GM12878 (cell line): ENCODE results near the gene IGFBP6. TPM values are rescaled to one million over a fixed set of nuclear protein-coding genes. Genes with fewer than 3 reads are reported as not detected.

Source experiments
- ATAC-seq: fragments of 200-7000 bp; cut with Tn5 transposase; 3 replicates; pipeline ENCODE4 v1.9.1; 2020; ENCODE audit warnings: mild to moderate bottlenecking, moderate library complexity
- BruUV-seq: library from RNA; stranded (reverse); fragments of 400-500 nt; replicated peaks from 2 replicates; lab custom pipeline; 2021; lab: Mats Ljungman, UMichigan
- CTCF ChIA-PET: fragments of 300-600 bp; sonication (Branson Sonifier 250); formaldehyde crosslinking; extraction: SDS; loops from one replicate; lab custom pipeline; 2021; ENCODE audit warnings: inconsistent platforms; lab: Yijun Ruan, JAX
- POLR2A ChIA-PET: fragments of 350-600 bp; formaldehyde crosslinking; extraction: SDS; loops from one replicate; lab custom pipeline; 2021; ENCODE audit warnings: inconsistent platforms; lab: Charles Lee
- RAD21 ChIA-PET: fragments of 300-600 bp; sonication (Branson Sonifier 250); formaldehyde crosslinking; loops from one replicate; lab custom pipeline; 2023; ENCODE audit warnings: antibody characterized with exemption; ENCODE audit not compliant: unreplicated experiment; lab: Charles Lee
- SMC1A ChIA-PET: fragments of 300-600 bp; sonication (Branson Sonifier 250); formaldehyde crosslinking; loops from one replicate; lab custom pipeline; 2023; ENCODE audit not compliant: unreplicated experiment, uncharacterized antibody; lab: Charles Lee
- DNase-seq: peaks from one replicate; pipeline ENCODE4 v3.0.0-alpha.2; 2011; ENCODE audit warnings: low read depth, low spot score
- FAIRE-seq: peaks from 3 replicates; lab custom pipeline; 2011; peaks lifted over from hg19 to GRCh38; lab: Jason Lieb, UNC
- H2AFZ ChIP-seq: 2 replicates; pipeline ENCODE4 v1.6.0; 2011; ENCODE audit warnings: low read depth, low read length, control low read depth; ENCODE audit not compliant: control insufficient read depth
- H3K27ac ChIP-seq: 2 replicates; pipeline ENCODE4 v1.5.1; 2011; ENCODE audit warnings: control low read depth; ENCODE audit not compliant: control insufficient read depth, insufficient read depth
- H3K27me3 ChIP-seq, 2 experiments: replicated peaks in 1 of 2; 2 replicates each; pipeline versions ENCODE4 v1.6.0 to v1.6.1; 2011; ENCODE audit warnings: low read length in 1 of 2; ENCODE audit not compliant: control insufficient read depth in 2 of 2, insufficient read depth in 2 of 2
- H3K36me3 ChIP-seq, 2 experiments: 2 replicates each; pipeline ENCODE4 v1.5.1; 2011; ENCODE audit warnings: low read length in 1 of 2; ENCODE audit not compliant: control insufficient read depth in 2 of 2, insufficient read depth in 2 of 2
- H3K4me1 ChIP-seq: 2 replicates; pipeline ENCODE4 v1.6.1; 2011; ENCODE audit warnings: mild to moderate bottlenecking, low read length, moderate library complexity, mixed read lengths; ENCODE audit not compliant: control insufficient read depth, insufficient read depth
- H3K4me2 ChIP-seq: 2 replicates; pipeline ENCODE4 v1.6.0; 2011; ENCODE audit warnings: control low read depth; ENCODE audit not compliant: control insufficient read depth, insufficient read depth
- H3K4me3 ChIP-seq: fragments of 200-600 bp; sonication (generic); 2 replicates; pipeline ENCODE4 v1.5.1; 2016
- H3K79me2 ChIP-seq: 2 replicates; pipeline ENCODE4 v1.6.0; 2011; ENCODE audit warnings: low read length; ENCODE audit not compliant: control insufficient read depth, insufficient read depth
- H3K9ac ChIP-seq: 2 replicates; pipeline ENCODE4 v1.8.0; 2011; ENCODE audit warnings: low read length, control low read depth, mixed read lengths; ENCODE audit not compliant: control insufficient read depth, insufficient read depth
- H3K9me3 ChIP-seq: replicated peaks from 3 replicates; pipeline ENCODE4 v1.5.1; 2011; ENCODE audit warnings: mild to moderate bottlenecking, low read length; ENCODE audit not compliant: control insufficient read depth, insufficient read depth
- H4K20me1 ChIP-seq: 2 replicates; pipeline ENCODE4 v1.6.0; 2011; ENCODE audit not compliant: control insufficient read depth, insufficient read depth
- BCL3 ChIP-seq: IDR thresholded peaks from 2 replicates; pipeline ENCODE4 v1.6.1; 2011; ENCODE audit warnings: borderline replicate concordance, low read depth, mild to moderate bottlenecking, moderate library complexity, low read length; ENCODE audit not compliant: insufficient read depth, poor library complexity, severe bottlenecking
- EED ChIP-seq: sonication (generic); IDR thresholded peaks from 2 replicates; pipeline ENCODE4 v1.6.1; 2016; ENCODE audit warnings: antibody characterized with exemption, low read depth
- EGR1 ChIP-seq, 2 experiments: IDR thresholded peaks; 1 replicate in 1 of 2; 2 replicates in 1 of 2; pipeline ENCODE4 v1.6.1; 2011 to 2012; ENCODE audit warnings: low read depth in 2 of 2, low read length in 2 of 2, borderline replicate concordance in 1 of 2, mild to moderate bottlenecking in 1 of 2, moderate library complexity in 1 of 2
- ELK1 ChIP-seq: IDR thresholded peaks from 2 replicates; pipeline ENCODE4 v1.6.1; 2012; ENCODE audit warnings: low read depth, low read length, improper control_type of control experiment
- IRF5 ChIP-seq: fragments of 450-650 bp; IDR thresholded peaks from 2 replicates; pipeline ENCODE4 v1.6.1; 2017; ENCODE audit warnings: borderline replicate concordance
- NBN ChIP-seq: fragments of 450-650 bp; IDR thresholded peaks from 2 replicates; pipeline ENCODE4 v1.6.1; 2016
- RAD51 ChIP-seq: fragments of 450-650 bp; IDR thresholded peaks from 2 replicates; pipeline ENCODE4 v1.6.1; 2016; ENCODE audit warnings: moderate library complexity, mild to moderate bottlenecking, inconsistent platforms
- SUZ12 ChIP-seq: fragments of 200-600 bp; sonication (generic); IDR thresholded peaks from one replicate; pipeline ENCODE4 v1.6.1; 2018; ENCODE audit warnings: antibody characterized with exemption, mild to moderate bottlenecking; ENCODE audit not compliant: unreplicated experiment
- ZNF592 ChIP-seq: fragments of 450-650 bp; IDR thresholded peaks from 2 replicates; pipeline ENCODE4 v1.6.1; 2017; ENCODE audit warnings: mild to moderate bottlenecking, moderate library complexity
- WGBS: methylation state at CpG from one replicate; pipeline ENCODE4 v1.1.6; 2016; ENCODE audit warnings: low lambda C conversion rate; ENCODE audit not compliant: insufficient replicate concordance, insufficient coverage; ENCODE audit errors: missing lambda C conversion rate; 5-methylcytosine and 5-hydroxymethylcytosine counted together
- in situ Hi-C: fragments of 300-500 bp; cut with MboI; formaldehyde crosslinking; loops from 9 replicates; pipeline ENCODE4 v1.14.3; 2018; ENCODE audit warnings: mixed read lengths
- intact Hi-C: fragments of 100-400 bp; cut with micrococcal nuclease; formaldehyde crosslinking; loops from one replicate; pipeline ENCODE4 v1.14.2; 2022; ENCODE audit not compliant: unreplicated experiment
- polyA plus RNA-seq, 11 experiments: library from polyadenylated mRNA; depleted of rRNA in 4 of 11; unstranded in 6 of 11; stranded (reverse) in 5 of 11; fragments of >200 nt; fragmentation: Nextera tagmentation in 4 of 11; fragmentation: Illumina TruSeq in 1 of 11; extraction: Ambion mirVana in 4 of 11; extraction: Trizol in 1 of 11; gene quantifications; 1 replicate in 1 of 11; 2 replicates in 10 of 11; pipeline versions ENCODE4 v1.2.1 to v1.2.3, GENCODE V29; 2011 to 2016; ENCODE audit warnings: inconsistent platforms in 2 of 11, missing spikeins in 2 of 11, low read depth in 1 of 11
- total RNA-seq, 4 experiments: library from RNA; depleted of rRNA in 3 of 4; stranded (reverse); fragments of >200 nt in 3 of 4; fragmentation: Illumina TruSeq in 1 of 4; extraction: Trizol in 1 of 4; gene quantifications; 2 replicates each; pipeline versions ENCODE4 v1.2.1 to v1.2.3, GENCODE V29; 2013 to 2021

Gene IGFBP6
- total and polyA plus RNA-seq, 10 of the 15 experiments (the other 5 are each of a cell fraction or from before 2014, with no cell fraction given), result 0.09 to 0.87 (median 0.56) TPM; not detected in 3

- POLR2A ChIA-PET, result interaction anchor here (1.3 to 1.6 kb wide), 2 partner anchors 9 to 11 kb away, joined by 3 to 7 read pairs; partner anchors contain the start of gene SPRYD3
- BruUV-seq, result no TSS peak
- DNase-seq, result no peak
- Histone ChIP-seq H3K27ac (no peak overlapping the region), H2AFZ (no peak overlapping the region), H3K27me3 (peaks cover 0 to 8% of the 10 kb centered on the region in 2 experiments; a peak in 2 of 4 replicates), H3K36me3 (no peaks in the 10 kb centered on the region), H3K4me3 (no peak overlapping the region), H4K20me1 (no peaks in the 10 kb centered on the region), H3K4me2 (no peak overlapping the region), H3K9me3 (no peaks in the 10 kb centered on the region), H3K9ac (no peak overlapping the region), H3K4me1 (no peaks in the 10 kb centered on the region), H3K79me2 (no peaks in the 10 kb centered on the region)
- 53% methylated on average over 6 of the region's 6 CpGs for WGBS
- in situ Hi-C loops (no loop called here), intact Hi-C loops (no loop called here)
- RAD21 ChIA-PET, result no interaction called here
- CTCF ChIA-PET, result interaction anchor here (0.8 to 3.0 kb wide), 4 partner anchors 9 to 35 kb away, joined by 4 to 17 read pairs (median 8); no protein-coding TSS in a partner anchor
- no peak for ATAC-seq
- FAIRE-seq, result no peak
- TF ChIP-seq EGR1 (IDR thresholded peaks at IDR 0.05; ENCODE audit: borderline replicate concordance in 1 of 2, low read depth in 2 of 2, low read length in 2 of 2) (no peak), ZNF592 (no peak), BCL3 (no peak), ELK1 (no peak), NBN (no peak), IRF5 (no peak), EED (no peak), RAD51 (no peak), SUZ12 (no peak)
- SMC1A ChIA-PET, result interaction anchor here (1.0 kb wide), 1 partner anchor 11 kb away, joined by 3 read pairs; the partner anchor contains the start of gene SPRYD3
These were observed 7.4 kb upstream of the IGFBP6 start for GRCh38 chr12:53090105-53090504.
